Measurements from ENCODE around the gene RNF141. TPM values are rescaled to one million over a fixed set of nuclear protein-coding genes. Genes with fewer than 3 reads are reported as not detected.

RNF141 gene
- total RNA-seq, 1 experiment from 2014 or later: 23.2 TPM

- ChIA-PET CTCF (interaction anchor here (1.5 kb wide), 1 partner anchor 10 kb away, joined by 4 read pairs; no protein-coding TSS in a partner anchor), POLR2A (no interaction called here)
- H3K4me3 Mint-ChIP-seq: no peak overlapping the region
- H3K9me3 Mint-ChIP-seq: no peaks in the 10 kb centered on the region
- H3K27me3 Mint-ChIP-seq (ENCODE audit: low read depth): no peaks in the 10 kb centered on the region; the same call in 1 of the 2 replicates
- ATAC-seq (no peak), DNase-seq (ENCODE audit: low spot score) (no peak)
- no peak for TF ChIP-seq FOXK1 (CRISPR knock-in tag; IDR thresholded peaks at IDR 0.05)
- no peak for TF ChIP-seq CREB1 (CRISPR knock-in tag; IDR thresholded peaks at IDR 0.05)
- TF ChIP-seq RORB (CRISPR knock-in tag; IDR thresholded peaks at IDR 0.05): no peak
- no peak for TF ChIP-seq KAT7 (CRISPR knock-in tag; IDR thresholded peaks at IDR 0.05; ENCODE audit: borderline replicate concordance)
- no peak for TF ChIP-seq PRDM15 (CRISPR knock-in tag; IDR thresholded peaks at IDR 0.05)
- TF ChIP-seq NR1H2 (CRISPR knock-in tag; IDR thresholded peaks at IDR 0.05): no peak
- TF ChIP-seq NR2C2 (CRISPR knock-in tag; IDR thresholded peaks at IDR 0.05): no peak
- TF ChIP-seq MLX (CRISPR knock-in tag; IDR thresholded peaks at IDR 0.05): no peak
- no peak for TF ChIP-seq TCF7 (CRISPR knock-in tag; IDR thresholded peaks at IDR 0.05; ENCODE audit: low read depth)
- no peak for TF ChIP-seq NR3C1 (CRISPR knock-in tag; conservative IDR thresholded peaks at IDR 0.05; ENCODE audit: low read depth)
- TF ChIP-seq ZNF396 (CRISPR knock-in tag; IDR thresholded peaks at IDR 0.05; ENCODE audit: borderline replicate concordance): no peak
- no peak for TF ChIP-seq TP53 (CRISPR knock-in tag; IDR thresholded peaks at IDR 0.05)
- TF ChIP-seq ZMAT4 (CRISPR knock-in tag; IDR thresholded peaks at IDR 0.05): no peak
- H3K27ac Mint-ChIP-seq: no peak overlapping the region
- no peaks in the 10 kb centered on the region for H3K36me3 Mint-ChIP-seq
- H3K4me1 Mint-ChIP-seq: peaks cover under 1% of the 10 kb centered on the region; the same call in 1 of the 2 replicates
These were observed 62.1 kb downstream of the RNF141 start for GRCh38 chr11:10478574-10479550.

- DNase-seq (ENCODE audit: low spot score) (no peak), ATAC-seq (no peak)
- Mint-ChIP-seq H3K4me1 (peaks cover 8% of the 10 kb centered on the region), H3K27ac (no peak overlapping the region), H3K9me3 (no peaks in the 10 kb centered on the region), H3K36me3 (no peaks in the 10 kb centered on the region), H3K4me3 (no peak overlapping the region), H3K27me3 (ENCODE audit: low read depth) (no peaks in the 10 kb centered on the region; the same call in 1 of the 2 replicates)
- CTCF ChIA-PET: interaction anchor here (1.5 kb wide), 1 partner anchor 11 kb away, joined by 4 read pairs; no protein-coding TSS in a partner anchor
- POLR2A ChIA-PET: no interaction called here
- TF ChIP-seq GRHL2 (CRISPR knock-in tag; IDR thresholded peaks at IDR 0.05; ENCODE audit: insufficient replicate concordance, severe bottlenecking) (no peak), E2F5 (CRISPR knock-in tag; IDR thresholded peaks at IDR 0.05) (no peak), RORB (CRISPR knock-in tag; IDR thresholded peaks at IDR 0.05) (no peak), NR2C2 (CRISPR knock-in tag; IDR thresholded peaks at IDR 0.05) (no peak)
These were observed 62.9 kb downstream of the RNF141 start for GRCh38 chr11:10478066-10478465.

GRCh38 chr11:10477690-10478046 lies 63.3 kb downstream of the RNF141 start:
- Mint-ChIP-seq H3K4me3 (no peak overlapping the region), H3K27me3 (ENCODE audit: low read depth) (no peaks in the 10 kb centered on the region; the same call in 1 of the 2 replicates), H3K4me1 (peaks cover 9% of the 10 kb centered on the region), H3K9me3 (no peaks in the 10 kb centered on the region), H3K27ac (no peak overlapping the region), H3K36me3 (no peaks in the 10 kb centered on the region)
- POLR2A ChIA-PET: no interaction called here
- ATAC-seq (no peak), DNase-seq (ENCODE audit: low spot score) (no peak)
- CTCF ChIA-PET: no interaction called here
- TF ChIP-seq PREB (CRISPR knock-in tag; IDR thresholded peaks at IDR 0.05; ENCODE audit: borderline replicate concordance) (no peak), E2F5 (CRISPR knock-in tag; IDR thresholded peaks at IDR 0.05) (no peak), ZBTB43 (CRISPR knock-in tag; IDR thresholded peaks at IDR 0.05) (no peak), FOXJ3 (CRISPR knock-in tag; IDR thresholded peaks at IDR 0.05; ENCODE audit: borderline replicate concordance) (no peak), RELA (CRISPR knock-in tag; IDR thresholded peaks at IDR 0.05; ENCODE audit: borderline replicate concordance) (no peak), PRRX2 (CRISPR knock-in tag; IDR thresholded peaks at IDR 0.05) (no peak), ZNF219 (CRISPR knock-in tag; IDR thresholded peaks at IDR 0.05; ENCODE audit: borderline replicate concordance) (no peak)

All from WTC11 (cell line).